ENCODE data around the gene RBPJL.

Gene RBPJL

GRCh38 chr20:45320948-45321595 is 14.4 kb downstream of the RBPJL start:
- no peak for DNase-seq

- DNase-seq = no peak
These were observed 16.3 kb downstream of the RBPJL start for GRCh38 chr20:45322952-45323383.

GRCh38 chr20:45323731-45324130 is 17.1 kb downstream of the RBPJL start:
- no peak for DNase-seq

- DNase-seq = no peak
These were observed 18.7 kb downstream of the RBPJL start for GRCh38 chr20:45325371-45325770.

GRCh38 chr20:45328451-45328850 is 21.8 kb downstream of the RBPJL start:
- DNase-seq = no peak

GRCh38 chr20:45329497-45330319 is 23.1 kb downstream of the RBPJL start:
- DNase-seq = no peak

- no peak for DNase-seq
These were observed 23.8 kb downstream of the RBPJL start for GRCh38 chr20:45330476-45330875.

- DNase-seq = no peak
These were observed 30.1 kb downstream of the RBPJL start for GRCh38 chr20:45336530-45337366.

- no peak for DNase-seq
These were observed 30.9 kb downstream of the RBPJL start for GRCh38 chr20:45337367-45338120.

GRCh38 chr20:45338121-45339030 is 31.7 kb downstream of the RBPJL start:
- no peak for DNase-seq

GRCh38 chr20:45339084-45339483 is 32.4 kb downstream of the RBPJL start:
- DNase-seq = no peak

GRCh38 chr20:45339799-45340198 is 33.2 kb downstream of the RBPJL start:
- DNase-seq = no peak

GRCh38 chr20:45340236-45340847 is 33.7 kb downstream of the RBPJL start:
- DNase-seq = no peak

GRCh38 chr20:45340951-45341350 is 34.3 kb downstream of the RBPJL start:
- DNase-seq = no peak

- no peak for DNase-seq
These were observed 34.9 kb downstream of the RBPJL start for GRCh38 chr20:45341579-45341938.

- no peak for DNase-seq
These were observed 35.6 kb downstream of the RBPJL start for GRCh38 chr20:45341939-45342854.

GRCh38 chr20:45342855-45343531 is 36.4 kb downstream of the RBPJL start:
- no peak for DNase-seq

GRCh38 chr20:45343532-45344167 is 37.0 kb downstream of the RBPJL start:
- DNase-seq = no peak
